Measurements from ENCODE around the gene PTPRR. TPM values are rescaled to one million over a fixed set of nuclear protein-coding genes. Genes with fewer than 3 reads are reported as not detected.
A peak's percentile ranks its signal among the peaks of the same experiment; 100 is the strongest.

Gene PTPRR
- total RNA-seq, 1 donor from 2014 or later: 0.98 TPM

- intact Hi-C loops (cut with DNase I): no loop called here
- no peak for DNase-seq (ENCODE audit: extremely low spot score in 2 of 2)
- peak overlapping the region; percentile 38 to 53 for H3K4me3 ChIP-seq
- H3K9me3 ChIP-seq: no peaks in the 10 kb centered on the region
- H3K27ac ChIP-seq: peak overlapping the region; percentile 36
- no peaks in the 10 kb centered on the region for H3K36me3 ChIP-seq
- peaks cover 5% of the 10 kb centered on the region for H3K4me1 ChIP-seq
- TF ChIP-seq CTCF (IDR thresholded peaks at IDR 0.05) (no peak), POLR2A (IDR thresholded peaks at IDR 0.05) (no peak), POLR2AphosphoS5 (IDR thresholded peaks at IDR 0.05; ENCODE audit: insufficient read depth in 1 of 2, low read depth in 1 of 2) (peak in 1 of 2 donors; percentile 21)
- H3K27me3 ChIP-seq: no peaks in the 10 kb centered on the region
These were observed 310.6 kb downstream of the PTPRR start for GRCh38 chr12:70609739-70610491.

GRCh38 chr12:70609203-70609602 is 311.3 kb downstream of the PTPRR start:
- Histone ChIP-seq H3K9me3 (no peaks in the 10 kb centered on the region), H3K27me3 (no peaks in the 10 kb centered on the region), H3K4me1 (peaks cover 5% of the 10 kb centered on the region), H3K27ac (no peak overlapping the region), H3K4me3 (peak overlapping the region; percentile 38 to 53), H3K36me3 (no peaks in the 10 kb centered on the region)
- TF ChIP-seq POLR2A (IDR thresholded peaks at IDR 0.05): no peak
- TF ChIP-seq POLR2AphosphoS5 (IDR thresholded peaks at IDR 0.05; ENCODE audit: insufficient read depth in 1 of 2, low read depth in 1 of 2): no peak
- no peak for TF ChIP-seq CTCF (IDR thresholded peaks at IDR 0.05)
- DNase-seq (ENCODE audit: extremely low spot score in 2 of 2): no peak
- intact Hi-C loops (cut with DNase I): no loop called here

GRCh38 chr12:70608184-70608583 is 312.4 kb downstream of the PTPRR start:
- DNase-seq (ENCODE audit: extremely low spot score in 2 of 2): no peak
- H3K36me3 ChIP-seq: no peaks in the 10 kb centered on the region
- H3K27me3 ChIP-seq: no peaks in the 10 kb centered on the region
- peaks cover 5% of the 10 kb centered on the region for H3K4me1 ChIP-seq
- H3K9me3 ChIP-seq: no peaks in the 10 kb centered on the region
- peak overlapping the region in 1 of 2 donors; percentile 38 for H3K4me3 ChIP-seq
- no peak for TF ChIP-seq CTCF (IDR thresholded peaks at IDR 0.05)
- no peak for TF ChIP-seq POLR2AphosphoS5 (IDR thresholded peaks at IDR 0.05; ENCODE audit: insufficient read depth in 1 of 2, low read depth in 1 of 2)
- no peak for TF ChIP-seq POLR2A (IDR thresholded peaks at IDR 0.05)
- intact Hi-C loops (cut with DNase I): no loop called here
- no peak overlapping the region for H3K27ac ChIP-seq

- H3K27ac ChIP-seq: no peak overlapping the region
- TF ChIP-seq POLR2A (IDR thresholded peaks at IDR 0.05) (no peak), CTCF (IDR thresholded peaks at IDR 0.05) (no peak), POLR2AphosphoS5 (IDR thresholded peaks at IDR 0.05; ENCODE audit: insufficient read depth in 1 of 2, low read depth in 1 of 2) (no peak)
- intact Hi-C loops (cut with DNase I): no loop called here
- no peaks in the 10 kb centered on the region for H3K27me3 ChIP-seq
- peaks cover 5% of the 10 kb centered on the region for H3K4me1 ChIP-seq
- H3K9me3 ChIP-seq: no peaks in the 10 kb centered on the region
- no peaks in the 10 kb centered on the region for H3K36me3 ChIP-seq
- no peak for DNase-seq (ENCODE audit: extremely low spot score in 2 of 2)
- peak overlapping the region in 1 of 2 donors; percentile 13 for H3K4me3 ChIP-seq
These were observed 313.4 kb downstream of the PTPRR start for GRCh38 chr12:70607107-70607506.

- Histone ChIP-seq H3K9me3 (no peaks in the 10 kb centered on the region), H3K4me3 (peak overlapping the region in 1 of 2 donors; percentile 5), H3K27ac (no peak overlapping the region), H3K4me1 (peaks cover 5% of the 10 kb centered on the region), H3K36me3 (no peaks in the 10 kb centered on the region), H3K27me3 (no peaks in the 10 kb centered on the region)
- no peak for DNase-seq (ENCODE audit: extremely low spot score in 2 of 2)
- intact Hi-C loops (cut with DNase I): no loop called here
- TF ChIP-seq POLR2A (IDR thresholded peaks at IDR 0.05): no peak
- TF ChIP-seq POLR2AphosphoS5 (IDR thresholded peaks at IDR 0.05; ENCODE audit: insufficient read depth in 1 of 2, low read depth in 1 of 2): no peak
- no peak for TF ChIP-seq CTCF (IDR thresholded peaks at IDR 0.05)
These were observed 314.6 kb downstream of the PTPRR start for GRCh38 chr12:70605976-70606375.
